ENCODE measurements around the gene ZSCAN5A. TPM values are rescaled to one million over a fixed set of nuclear protein-coding genes. Genes with fewer than 3 reads are reported as not detected.
"Not testable (repeated sequence)": the region's sequence is repeated elsewhere in the genome, so short reads cannot be mapped to it uniquely, and the experiment has no call there.

Gene ZSCAN5A
- total RNA-seq, 6 experiments from 2014 or later = 2.3 to 7.9 (median 3.7) TPM

GRCh38 chr19:56245121-56245740, 69.4 kb downstream of the ZSCAN5A start:
- intact Hi-C loops (cut with DNase I) = no loop called here
- Histone ChIP-seq H3K4me1 (no peaks in the 10 kb centered on the region), H3K27me3 (no peaks in the 10 kb centered on the region), H3K36me3 (no peaks in the 10 kb centered on the region), H3K4me3 (no peak overlapping the region), H3K27ac (no peak overlapping the region), H3K9me3 (no peaks in the 10 kb centered on the region)
- no peak for ATAC-seq
- WGBS (ENCODE audit: insufficient coverage, low coverage, low lambda C conversion rate, missing lambda C conversion rate) = 96% methylated on average over 7 of the region's 7 CpGs
- TF ChIP-seq CTCF (IDR thresholded peaks at IDR 0.05) (no peak), POLR2A (IDR thresholded peaks at IDR 0.05) (no peak)
- no peak for DNase-seq

GRCh38 chr19:56223481-56223880, 91.2 kb downstream of the ZSCAN5A start:
- TF ChIP-seq CTCF (IDR thresholded peaks at IDR 0.05) (no peak), POLR2A (IDR thresholded peaks at IDR 0.05) (no peak)
- H3K4me3 ChIP-seq = no peak overlapping the region
- H3K4me1 ChIP-seq = no peaks in the 10 kb centered on the region
- H3K9me3 ChIP-seq = no peaks in the 10 kb centered on the region
- intact Hi-C loops (cut with DNase I) = no loop called here
- DNase-seq (no peak), ATAC-seq (no peak)
- WGBS (ENCODE audit: insufficient coverage, low coverage, low lambda C conversion rate, missing lambda C conversion rate) = 81% methylated on average over 6 of the region's 9 CpGs
- H3K27me3 ChIP-seq = no peaks in the 10 kb centered on the region
- H3K36me3 ChIP-seq = no peaks in the 10 kb centered on the region
- no peak overlapping the region for H3K27ac ChIP-seq

- H3K9me3 ChIP-seq = no peaks in the 10 kb centered on the region
- no peak overlapping the region for H3K4me3 ChIP-seq
- H3K36me3 ChIP-seq = no peaks in the 10 kb centered on the region
- DNase-seq (no peak), ATAC-seq (no peak)
- no peaks in the 10 kb centered on the region for H3K4me1 ChIP-seq
- intact Hi-C loops (cut with DNase I) = no loop called here
- no peaks in the 10 kb centered on the region for H3K27me3 ChIP-seq
- no peak for TF ChIP-seq CTCF (IDR thresholded peaks at IDR 0.05)
- no peak for TF ChIP-seq POLR2A (IDR thresholded peaks at IDR 0.05)
- H3K27ac ChIP-seq = no peak overlapping the region
- WGBS (ENCODE audit: insufficient coverage, low coverage, low lambda C conversion rate, missing lambda C conversion rate) = 73% methylated on average over 6 of the region's 6 CpGs
Measured at GRCh38 chr19:56222901-56223300, 91.7 kb downstream of the ZSCAN5A start.

- Histone ChIP-seq H3K27me3 (no peaks in the 10 kb centered on the region), H3K27ac (no peak overlapping the region), H3K36me3 (no peaks in the 10 kb centered on the region), H3K4me3 (no peak overlapping the region), H3K4me1 (no peaks in the 10 kb centered on the region), H3K9me3 (no peaks in the 10 kb centered on the region)
- intact Hi-C loops (cut with DNase I) = no loop called here
- no peak for ATAC-seq
- DNase-seq = no peak
- WGBS (ENCODE audit: insufficient coverage, low coverage, low lambda C conversion rate, missing lambda C conversion rate) = 88% methylated on average over 4 of the region's 14 CpGs
- TF ChIP-seq CTCF (IDR thresholded peaks at IDR 0.05) (no peak), POLR2A (IDR thresholded peaks at IDR 0.05) (no peak)
Measured at GRCh38 chr19:56221851-56222250, 92.8 kb downstream of the ZSCAN5A start.

GRCh38 chr19:56221442-56221841, 93.2 kb downstream of the ZSCAN5A start:
- H3K4me3 ChIP-seq; intact Hi-C loops (cut with DNase I); H3K27me3 ChIP-seq; H3K4me1 ChIP-seq; H3K36me3 ChIP-seq; H3K27ac ChIP-seq; H3K9me3 ChIP-seq; DNase-seq: not testable (repeated sequence)
- WGBS (ENCODE audit: insufficient coverage, low coverage, low lambda C conversion rate, missing lambda C conversion rate) = 53% methylated on average over 6 of the region's 9 CpGs
- ATAC-seq = peak in 3 of 4 donors; percentile 32 to 56 (median 47)
- TF ChIP-seq CTCF (IDR thresholded peaks at IDR 0.05) = peak in 3 of 4 donors; percentile 17 to 33 (median 22)

Data from right lobe of liver (tissue), 6 donors.